Natural killer cell (primary cell): ENCODE data around the gene ZDHHC11. TPM values are rescaled to one million over a fixed set of nuclear protein-coding genes. Genes with fewer than 3 reads are reported as not detected.
"Not testable (repeated sequence)": the region's sequence is repeated elsewhere in the genome, so short reads cannot be mapped to it uniquely, and the experiment has no call there.

ENCODE experiments used
- ATAC-seq, 3 donors: fragments of 150-1000 bp in 2 of 3; fragments of 200-7000 bp in 1 of 3; cut with Tn5 transposase; 1 replicate in 1 of 3; 2 replicates in 2 of 3; pipeline ENCODE4 v1.10.0; 2021; ENCODE audit warnings: mild to moderate bottlenecking in 2 of 3, moderate library complexity in 2 of 3
- DNase-seq, 2 donors: peaks; one replicate each; pipeline versions ENCODE4 v3.0.0 to v3.0.0-alpha.2; 2013 to 2021; ENCODE audit warnings: mixed read lengths in 1 of 2
- H3K27ac ChIP-seq: one replicate; pipeline ENCODE4 v1.5.1; 2013; ENCODE audit warnings: mild to moderate bottlenecking, low read length
- H3K27me3 ChIP-seq: one replicate; pipeline ENCODE4 v1.6.1; 2013; ENCODE audit warnings: low read length; ENCODE audit not compliant: control insufficient read depth, insufficient read depth
- H3K36me3 ChIP-seq: one replicate; pipeline ENCODE4 v1.6.1; 2013; ENCODE audit warnings: low read length; ENCODE audit not compliant: control insufficient read depth, insufficient read depth
- H3K4me1 ChIP-seq: one replicate; pipeline ENCODE4 v1.6.1; 2013; ENCODE audit warnings: low read length; ENCODE audit not compliant: control insufficient read depth, insufficient read depth
- H3K4me3 ChIP-seq: one replicate; pipeline ENCODE4 v1.5.1; 2013; ENCODE audit warnings: low read length
- H3K9me3 ChIP-seq: one replicate; pipeline ENCODE4 v1.6.1; 2013; ENCODE audit warnings: low read length; ENCODE audit not compliant: control insufficient read depth, insufficient read depth
- H3K27ac Mint-ChIP-seq, 2 donors: one replicate each; pipeline ENCODE4 v1.8.0; 2022; ENCODE audit warnings: mild to moderate bottlenecking in 2 of 2, mixed read lengths in 2 of 2, moderate library complexity in 1 of 2
- H3K27me3 Mint-ChIP-seq, 2 donors: one replicate each; pipeline ENCODE4 v1.8.0; 2022; ENCODE audit warnings: low read depth in 2 of 2, mixed read lengths in 2 of 2
- H3K36me3 Mint-ChIP-seq: one replicate; pipeline ENCODE4 v1.8.0; 2022; ENCODE audit warnings: mixed read lengths
- H3K4me1 Mint-ChIP-seq, 2 donors: one replicate each; pipeline ENCODE4 v1.8.0; 2022; ENCODE audit warnings: mixed read lengths in 2 of 2
- H3K4me3 Mint-ChIP-seq: one replicate; pipeline ENCODE4 v1.8.0; 2022; ENCODE audit warnings: mild to moderate bottlenecking, moderate library complexity, mixed read lengths
- H3K9me3 Mint-ChIP-seq, 2 donors: one replicate each; pipeline ENCODE4 v1.8.0; 2022; ENCODE audit warnings: mixed read lengths in 2 of 2
- CTCF ChIP-seq: fragments of 200-600 bp; IDR thresholded peaks from one replicate; pipeline ENCODE4 v1.8.0; 2022; ENCODE audit warnings: antibody characterized with exemption
- WGBS: methylation state at CpG from one replicate; pipeline ENCODE4 v1.1.7; 2013; ENCODE audit warnings: missing lambda C conversion rate; ENCODE audit not compliant: insufficient coverage; 5-methylcytosine and 5-hydroxymethylcytosine counted together
- intact Hi-C: fragments of 100-400 bp; cut with micrococcal nuclease; formaldehyde crosslinking; loops from one replicate; pipeline ENCODE4 v1.14.2; 2022
- total RNA-seq, 4 donors: library from RNA; stranded (reverse); fragments of 120-200 nt in 1 of 4; gene quantifications; one replicate each; pipeline versions ENCODE4 v1.2.3 to v1.2.4, GENCODE V29; 2013 to 2022

The ZDHHC11 gene
- total RNA-seq, 3 donors from 2014 or later (not counting 1 experiment from before 2014, with no cell fraction given): 2.2 to 7.0 (median 5.0) TPM

- no peak for TF ChIP-seq CTCF
- peaks cover 0 to 4% of the 10 kb centered on the region in 2 donors for H3K27me3 Mint-ChIP-seq
- DNase-seq (no peak), ATAC-seq (no peak)
- no peaks in the 10 kb centered on the region for H3K36me3 ChIP-seq
- 79% methylated on average over 5 of the region's 5 CpGs for WGBS
- no peak overlapping the region for H3K27ac Mint-ChIP-seq
- intact Hi-C loops: no loop called here
- no peaks in the 10 kb centered on the region for H3K27me3 ChIP-seq
- H3K4me1 ChIP-seq: peaks cover 10% of the 10 kb centered on the region
- peaks cover 0 to 7% of the 10 kb centered on the region in 2 donors for H3K4me1 Mint-ChIP-seq
- no peaks in the 10 kb centered on the region for H3K9me3 ChIP-seq
- no peak overlapping the region for H3K27ac ChIP-seq
- H3K4me3 ChIP-seq: no peak overlapping the region
- H3K36me3 Mint-ChIP-seq: no peaks in the 10 kb centered on the region
- no peak overlapping the region for H3K4me3 Mint-ChIP-seq
- H3K9me3 Mint-ChIP-seq: no peaks in the 10 kb centered on the region
Measured at GRCh38 chr5:763397-763796, 87.4 kb downstream of the ZDHHC11 start.

- H3K36me3 Mint-ChIP-seq, H3K27ac ChIP-seq, H3K4me1 Mint-ChIP-seq, H3K4me3 ChIP-seq, H3K4me3 Mint-ChIP-seq, H3K9me3 ChIP-seq, intact Hi-C loops, H3K27me3 Mint-ChIP-seq, H3K36me3 ChIP-seq, H3K27me3 ChIP-seq, H3K27ac Mint-ChIP-seq, DNase-seq, H3K9me3 Mint-ChIP-seq, ATAC-seq: not testable (repeated sequence)
- H3K4me1 ChIP-seq: peaks cover 14% of the 10 kb centered on the region
- 91% methylated on average over 7 of the region's 8 CpGs for WGBS
Measured at GRCh38 chr5:762996-763395, 87.8 kb downstream of the ZDHHC11 start.

GRCh38 chr5:761854-762710, 88.7 kb downstream of the ZDHHC11 start:
- peak in 1 of 2 donors; percentile 3 for DNase-seq
- H3K27me3 Mint-ChIP-seq: peaks cover 0 to 4% of the 10 kb centered on the region in 2 donors
- no peaks in the 10 kb centered on the region for H3K36me3 ChIP-seq
- peaks cover 0 to 7% of the 10 kb centered on the region in 2 donors for H3K4me1 Mint-ChIP-seq
- no peaks in the 10 kb centered on the region for H3K9me3 Mint-ChIP-seq
- no peak overlapping the region for H3K27ac Mint-ChIP-seq
- WGBS: 87% methylated on average over 8 of the region's 8 CpGs
- H3K4me3 ChIP-seq: no peak overlapping the region
- no peak overlapping the region for H3K27ac ChIP-seq
- ATAC-seq: no peak
- H3K4me1 ChIP-seq: peaks cover 15% of the 10 kb centered on the region
- H3K27me3 ChIP-seq: no peaks in the 10 kb centered on the region
- no peak overlapping the region for H3K4me3 Mint-ChIP-seq
- no peak for TF ChIP-seq CTCF
- intact Hi-C loops: no loop called here
- H3K36me3 Mint-ChIP-seq: no peaks in the 10 kb centered on the region
- no peaks in the 10 kb centered on the region for H3K9me3 ChIP-seq

- ATAC-seq: no peak
- Mint-ChIP-seq H3K4me1 (peaks cover 0 to 7% of the 10 kb centered on the region in 2 donors), H3K9me3 (no peaks in the 10 kb centered on the region), H3K36me3 (no peaks in the 10 kb centered on the region), H3K27ac (no peak overlapping the region), H3K27me3 (peaks cover 0 to 4% of the 10 kb centered on the region in 2 donors), H3K4me3 (no peak overlapping the region)
- no peak for TF ChIP-seq CTCF
- intact Hi-C loops: no loop called here
- H3K27me3 ChIP-seq: no peaks in the 10 kb centered on the region
- peak in 1 of 2 donors; percentile 5 for DNase-seq
- no peak overlapping the region for H3K27ac ChIP-seq
- no peaks in the 10 kb centered on the region for H3K36me3 ChIP-seq
- 80% methylated on average over 15 of the region's 15 CpGs for WGBS
- H3K4me3 ChIP-seq: no peak overlapping the region
- no peaks in the 10 kb centered on the region for H3K9me3 ChIP-seq
- peaks cover 15% of the 10 kb centered on the region for H3K4me1 ChIP-seq
Measured at GRCh38 chr5:761059-761771, 89.6 kb downstream of the ZDHHC11 start.
